GM10266 (cell line): Measurements from ENCODE around the gene CCDC82.

Experiments
- DNase-seq: peaks from one replicate; pipeline ENCODE4 v3.0.0; 2012; ENCODE audit errors: extremely low spot score
- TF ChIP-seq, protein P1 (sequence below): IDR thresholded peaks from 2 replicates; pipeline ENCODE4 v1.5.1; 2012; ENCODE audit warnings: mild to moderate bottlenecking, low read depth; ENCODE audit not compliant: control insufficient read depth, insufficient read depth; ENCODE audit errors: missing control alignments

CCDC82 gene

DNA sequence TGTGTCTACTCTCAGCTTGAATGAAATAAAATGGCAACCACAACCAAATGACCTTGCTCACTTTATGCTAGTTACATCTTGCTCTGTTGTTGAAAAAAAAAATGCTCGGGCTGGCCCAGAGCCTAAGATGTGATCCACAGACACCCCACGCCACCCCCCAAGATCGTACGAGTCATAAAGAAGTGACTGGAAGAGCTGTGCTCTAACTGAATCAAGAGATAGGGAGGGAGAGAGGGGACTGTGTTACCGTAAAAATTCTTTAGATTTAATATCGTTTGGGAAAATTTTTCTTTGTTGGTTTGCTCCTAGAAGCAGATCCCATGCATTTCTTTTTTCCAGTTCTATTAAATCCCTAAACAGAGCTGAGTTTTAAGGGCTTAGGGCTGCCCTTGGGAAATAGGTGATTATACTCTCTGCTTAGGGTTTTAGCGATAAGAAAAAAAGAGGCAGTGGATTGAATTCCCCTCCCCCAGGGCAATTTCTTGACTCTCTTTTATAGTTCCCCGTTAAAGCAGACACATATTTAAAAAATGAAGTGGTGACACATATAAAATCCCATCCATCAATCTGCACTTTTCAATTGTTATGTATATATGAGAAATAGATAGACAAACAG lies 61.2 kb downstream of the CCDC82 start:
- no peak for DNase-seq
- TF ChIP-seq, protein P1, sequence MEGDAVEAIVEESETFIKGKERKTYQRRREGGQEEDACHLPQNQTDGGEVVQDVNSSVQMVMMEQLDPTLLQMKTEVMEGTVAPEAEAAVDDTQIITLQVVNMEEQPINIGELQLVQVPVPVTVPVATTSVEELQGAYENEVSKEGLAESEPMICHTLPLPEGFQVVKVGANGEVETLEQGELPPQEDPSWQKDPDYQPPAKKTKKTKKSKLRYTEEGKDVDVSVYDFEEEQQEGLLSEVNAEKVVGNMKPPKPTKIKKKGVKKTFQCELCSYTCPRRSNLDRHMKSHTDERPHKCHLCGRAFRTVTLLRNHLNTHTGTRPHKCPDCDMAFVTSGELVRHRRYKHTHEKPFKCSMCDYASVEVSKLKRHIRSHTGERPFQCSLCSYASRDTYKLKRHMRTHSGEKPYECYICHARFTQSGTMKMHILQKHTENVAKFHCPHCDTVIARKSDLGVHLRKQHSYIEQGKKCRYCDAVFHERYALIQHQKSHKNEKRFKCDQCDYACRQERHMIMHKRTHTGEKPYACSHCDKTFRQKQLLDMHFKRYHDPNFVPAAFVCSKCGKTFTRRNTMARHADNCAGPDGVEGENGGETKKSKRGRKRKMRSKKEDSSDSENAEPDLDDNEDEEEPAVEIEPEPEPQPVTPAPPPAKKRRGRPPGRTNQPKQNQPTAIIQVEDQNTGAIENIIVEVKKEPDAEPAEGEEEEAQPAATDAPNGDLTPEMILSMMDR = no peak

DNA sequence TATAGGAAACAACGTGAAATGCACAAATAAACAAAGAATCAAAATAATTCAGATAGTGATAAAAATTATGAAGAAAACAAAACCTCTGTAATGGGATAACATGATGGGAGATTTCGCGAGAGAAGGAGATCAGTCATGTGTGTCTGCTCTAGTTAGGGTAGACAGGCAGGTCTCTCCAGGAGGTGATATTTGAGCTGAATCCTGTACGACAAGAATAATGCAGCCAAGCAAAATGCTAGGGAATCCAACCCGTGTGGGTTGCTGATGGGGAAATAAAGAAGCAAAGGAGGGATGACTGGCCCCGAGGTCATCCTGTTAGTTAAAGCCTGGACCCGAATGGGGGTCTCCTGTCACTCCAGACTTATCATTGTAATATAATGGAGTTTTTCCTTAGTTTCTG lies 62.8 kb downstream of the CCDC82 start:
- DNase-seq = no peak

DNA sequence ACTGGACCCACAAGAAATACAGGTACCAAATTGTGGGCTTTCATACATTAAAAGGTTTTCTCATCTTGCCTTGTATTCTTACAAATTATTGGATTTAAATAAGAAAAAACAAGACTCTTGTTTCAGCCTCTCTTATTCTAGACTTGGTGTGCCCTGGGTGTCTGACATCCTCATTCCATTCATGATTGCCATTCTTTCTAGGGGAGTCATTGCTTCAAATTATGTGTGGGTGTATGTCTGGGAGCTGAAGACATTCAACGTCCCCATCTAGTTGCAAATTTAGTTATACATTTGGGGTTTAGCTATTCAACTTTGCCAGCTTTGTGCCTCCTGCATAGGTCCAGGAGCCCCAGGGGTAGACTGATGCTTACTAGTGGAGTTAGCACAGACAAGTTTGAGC lies 64.8 kb downstream of the CCDC82 start:
- DNase-seq = no peak
- TF ChIP-seq, protein P1 = no peak

More for the DNA sequence above, 62.8 kb downstream of the CCDC82 start:
- TF ChIP-seq, protein P1 = no peak

DNA sequence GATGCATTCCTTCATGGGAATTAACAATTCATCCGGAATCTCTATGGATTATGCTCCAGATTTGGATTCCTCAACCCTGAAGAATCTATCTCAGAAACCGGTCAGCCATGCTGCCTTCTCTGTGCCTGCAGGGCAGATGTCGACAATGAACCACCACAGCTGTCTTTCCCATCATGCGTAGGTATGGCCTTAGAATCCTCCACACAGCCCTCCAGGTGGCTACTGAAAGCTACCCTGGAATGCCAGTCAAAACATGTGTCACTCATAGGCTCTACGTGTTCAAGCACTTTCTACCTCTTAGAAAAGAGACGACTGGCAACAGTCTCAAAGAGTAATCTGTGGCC lies 66.1 kb downstream of the CCDC82 start:
- no peak for DNase-seq
- TF ChIP-seq, protein P1 = no peak

DNA sequence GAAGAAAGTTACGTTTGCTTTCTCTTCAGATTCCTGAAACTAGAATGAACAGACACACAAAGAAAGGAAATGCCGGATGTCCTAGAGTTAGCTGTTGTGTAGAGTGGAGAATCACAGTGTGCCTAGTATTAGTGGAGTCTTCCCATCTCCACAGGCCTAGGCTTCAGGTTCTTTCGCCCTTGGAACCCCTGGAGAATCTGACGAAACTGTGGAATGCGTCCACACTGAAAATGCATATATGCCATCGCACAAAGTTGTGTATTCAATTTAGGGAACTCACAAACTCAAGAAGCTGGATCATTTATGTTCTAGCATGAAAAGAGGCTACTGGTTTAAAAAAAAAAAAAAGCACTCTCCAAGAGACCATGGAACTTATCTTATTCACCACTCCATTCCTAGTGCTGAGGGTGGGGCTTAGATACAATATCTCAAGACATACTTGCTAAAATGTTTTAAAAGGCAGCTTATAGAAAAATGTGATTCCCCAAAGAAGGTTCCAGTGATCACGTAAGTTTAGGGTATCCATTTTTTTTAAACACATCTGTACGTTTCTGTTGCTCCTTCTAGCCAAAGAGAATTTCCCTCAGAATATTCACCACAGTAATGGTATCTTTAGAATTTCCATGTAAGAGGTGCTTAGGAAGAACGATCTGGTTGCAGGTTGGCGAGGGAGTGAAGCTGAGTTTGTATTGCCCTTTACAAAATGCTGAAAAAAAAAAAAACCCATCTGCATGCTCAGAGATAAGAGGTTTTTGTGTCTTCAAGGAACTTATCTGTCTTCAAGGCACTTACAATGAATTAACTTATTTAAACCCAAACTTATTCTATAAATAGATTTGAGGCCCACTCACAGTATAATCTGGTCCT lies 66.7 kb downstream of the CCDC82 start:
- TF ChIP-seq, protein P1 = no peak
- DNase-seq = no peak

DNA sequence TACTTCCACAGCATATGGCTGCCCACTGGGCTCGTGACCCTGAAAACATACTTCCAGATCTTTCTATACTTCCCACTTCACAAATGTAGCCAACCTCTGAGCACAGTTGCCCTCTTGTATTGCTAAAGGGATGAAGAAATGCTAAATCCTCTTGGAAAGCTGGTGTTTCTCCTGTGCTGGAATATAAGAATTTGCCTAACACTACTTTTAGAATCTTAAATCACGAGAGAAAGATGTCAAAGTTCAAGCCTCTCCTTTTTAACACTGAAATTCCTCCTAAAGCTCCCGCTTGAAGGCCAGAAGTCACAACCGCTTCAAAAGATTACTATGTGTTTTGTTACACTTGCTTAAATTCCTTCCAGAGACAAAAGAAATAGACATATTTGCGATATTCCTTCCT lies 68.6 kb downstream of the CCDC82 start:
- TF ChIP-seq, protein P1 = no peak
- DNase-seq = no peak
